HG03108 (cell line): ENCODE data around the gene IMP3.
"Not testable (repeated sequence)": the region's sequence is repeated elsewhere in the genome, so short reads cannot be mapped to it uniquely, and the experiment has no call there.

Experiments
- ATAC-seq: cut with Tn5 transposase; IDR thresholded peaks from one replicate; pipeline ENCODE4 v1.9.1; 2021; ENCODE audit warnings: moderate library complexity; ENCODE audit not compliant: unreplicated experiment

The IMP3 gene

DNA sequence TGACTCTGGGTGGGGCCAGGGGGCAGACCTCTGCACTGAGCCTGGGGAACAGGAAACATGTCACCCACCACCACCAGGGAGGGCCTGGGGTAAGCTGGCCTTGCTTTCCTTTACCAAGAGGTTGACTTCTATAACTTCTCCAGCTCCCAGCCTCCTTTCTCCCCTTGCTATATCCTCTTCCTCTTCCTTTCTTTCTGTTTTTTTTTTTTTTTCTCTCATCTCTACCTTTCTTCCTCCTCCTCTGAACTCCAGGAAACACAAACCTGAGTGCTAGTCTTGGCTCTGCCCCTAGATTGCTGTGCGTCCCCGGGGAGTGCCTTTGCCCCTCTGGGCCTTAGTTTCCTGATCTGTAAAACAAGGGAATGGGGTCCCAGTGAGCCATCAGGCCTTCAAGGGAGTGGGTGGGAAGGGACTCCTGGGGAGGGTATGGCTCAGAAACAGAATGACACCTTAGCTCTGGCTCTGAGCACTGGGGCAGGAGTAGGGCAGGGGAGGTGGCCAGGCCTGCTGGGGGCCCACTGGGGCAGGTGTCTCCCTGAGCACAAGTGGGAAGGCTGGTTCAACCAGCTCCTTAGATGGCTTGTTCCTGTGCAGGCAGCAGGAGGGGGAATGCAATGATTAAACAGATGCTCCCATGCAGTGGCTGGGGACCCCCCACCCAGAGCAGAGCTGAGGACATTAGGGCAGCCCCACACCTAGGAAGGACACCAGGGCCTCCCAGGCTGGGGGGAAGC, 12.0 kb upstream of the IMP3 start:
- no peak for ATAC-seq

- no peak for ATAC-seq
These were observed 11.1 kb upstream of the IMP3 start for GRCh38 chr15:75650908-75651809.

GRCh38 chr15:75649848-75650247, 9.8 kb upstream of the IMP3 start:
- no peak for ATAC-seq

GRCh38 chr15:75649045-75649761, 9.2 kb upstream of the IMP3 start:
- no peak for ATAC-seq

- ATAC-seq, result no peak
These were observed 8.4 kb upstream of the IMP3 start for GRCh38 chr15:75648156-75649000.

GRCh38 chr15:75647370-75648155, 7.5 kb upstream of the IMP3 start, which contains the start of gene SNX33:
SNX33 (plus strand) TSS chr15:75647912; CDS start chr15:75649103, 1,191 bp downstream.
- ATAC-seq, result no peak

- no peak for ATAC-seq
These were observed 6.9 kb upstream of the IMP3 start for GRCh38 chr15:75646944-75647364.

GRCh38 chr15:75646112-75646943, 6.3 kb upstream of the IMP3 start:
- ATAC-seq, result no peak

- no peak for ATAC-seq
These were observed 4.4 kb upstream of the IMP3 start for GRCh38 chr15:75644376-75644775.

GRCh38 chr15:75641603-75642002, 1.6 kb upstream of the IMP3 start:
- no peak for ATAC-seq

GRCh38 chr15:75641179-75641503, 1.1 kb upstream of the IMP3 start:
- ATAC-seq, result no peak

GRCh38 chr15:75640483-75641178, 607 bp upstream of the IMP3 start:
- ATAC-seq, result peak; percentile 17

- no peak for ATAC-seq
These were observed 774 bp downstream of the IMP3 start for GRCh38 chr15:75639191-75639708.

DNA sequence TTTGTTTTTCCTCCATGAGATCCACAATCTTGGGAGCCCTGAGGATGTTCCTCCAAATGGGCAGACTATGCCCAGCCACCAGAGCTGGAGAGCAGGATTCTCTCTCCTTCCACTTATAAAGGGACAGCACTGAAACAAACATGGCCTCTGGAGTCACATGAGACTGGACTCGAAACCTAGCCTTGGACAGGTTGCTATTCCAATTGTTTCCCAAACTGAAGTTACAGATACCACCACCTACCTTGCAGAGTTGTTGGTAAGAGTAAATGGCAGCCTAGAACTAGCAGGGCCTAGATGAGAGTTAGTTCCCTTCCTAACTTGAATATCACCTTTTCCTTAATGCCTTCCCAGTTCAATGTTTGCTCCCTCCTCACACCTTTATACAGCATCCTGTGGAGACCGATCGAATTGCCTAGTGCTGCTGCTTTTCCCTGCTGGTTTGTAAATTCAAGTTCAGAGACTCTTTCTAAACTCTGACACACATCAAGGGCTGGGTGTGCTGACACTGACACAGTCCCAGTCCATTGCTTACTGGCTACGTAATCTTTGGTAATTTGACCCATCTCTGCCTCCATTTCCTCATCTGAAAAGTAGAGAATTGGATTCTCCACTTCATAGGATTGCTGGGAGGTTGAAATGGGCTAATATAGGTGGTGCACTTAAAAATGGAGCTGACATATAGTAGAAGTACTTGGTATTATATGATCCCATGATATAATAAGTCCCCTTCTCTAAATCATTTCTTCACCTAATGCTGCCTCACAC, 2.6 kb downstream of the IMP3 start:
- no peak for ATAC-seq

- no peak for ATAC-seq
These were observed 4.0 kb downstream of the IMP3 start for GRCh38 chr15:75636026-75636425.

- not testable (repeated sequence) for ATAC-seq
These were observed 6.1 kb downstream of the IMP3 start for GRCh38 chr15:75633922-75634321.

DNA sequence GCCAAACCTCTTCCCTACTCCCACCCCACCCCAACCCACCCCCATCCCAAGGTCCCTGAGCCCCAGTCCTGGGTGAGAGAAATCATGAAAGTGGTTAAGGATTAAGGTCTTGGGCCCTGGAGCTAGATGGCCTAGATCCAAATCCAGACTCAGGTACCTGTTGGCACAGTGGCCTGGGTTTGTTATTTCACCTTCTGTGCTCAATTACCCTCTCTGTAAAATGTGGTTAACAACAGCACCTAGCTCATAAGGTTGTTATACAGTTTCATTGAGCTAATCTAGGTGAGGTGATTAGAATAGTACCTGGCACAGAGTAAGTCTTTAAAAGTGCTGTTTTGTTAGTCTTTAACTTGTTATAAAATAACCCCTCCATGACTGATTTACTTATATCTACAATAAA, 8.1 kb downstream of the IMP3 start:
- no peak for ATAC-seq
